ENCODE measurements around the gene KNDC1. TPM values are rescaled to one million over a fixed set of nuclear protein-coding genes. Genes with fewer than 3 reads are reported as not detected.

Gene KNDC1
- total RNA-seq, 1 donor from 2014 or later, result not detected

DNA sequence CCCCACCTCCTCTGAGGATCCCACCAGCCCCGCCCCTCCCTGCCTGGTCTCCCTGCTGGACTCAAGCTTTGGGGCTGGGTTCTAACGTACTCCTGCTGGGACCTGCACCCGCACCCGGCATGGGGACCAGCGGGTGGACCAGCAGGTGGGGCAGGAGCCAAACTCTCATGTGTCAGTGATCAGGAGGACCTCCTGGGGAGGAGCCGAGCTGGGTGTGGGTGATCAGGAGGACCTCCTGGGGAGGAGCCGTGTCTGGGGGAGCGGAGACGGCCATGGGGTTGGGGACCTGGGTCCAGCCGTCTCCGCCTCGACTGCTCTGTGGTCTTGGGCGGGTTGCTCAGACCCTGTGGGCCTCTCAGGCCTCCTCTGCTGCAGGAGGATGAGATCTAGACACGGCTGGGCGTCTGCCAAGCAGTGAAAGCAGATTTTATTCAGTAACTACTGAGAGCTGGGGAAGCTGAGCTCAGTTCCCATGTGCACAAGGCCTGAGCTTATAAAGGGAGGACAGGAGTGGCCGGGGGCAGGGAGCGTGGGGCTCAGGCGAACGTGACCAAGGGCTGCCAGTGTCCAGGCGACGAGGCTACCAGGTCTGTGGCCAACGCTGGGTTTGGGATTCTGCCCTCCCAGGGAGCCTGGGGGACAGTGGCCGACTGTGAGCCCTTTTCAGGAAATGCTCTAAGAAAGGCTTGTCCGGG lies 36.3 kb downstream of the KNDC1 start:
- Mint-ChIP-seq H3K27me3 (ENCODE audit: unreplicated experiment) (peaks cover 16% of the 10 kb centered on the region), H3K27ac (ENCODE audit: unreplicated experiment) (no peak overlapping the region), H3K4me3 (ENCODE audit: unreplicated experiment) (no peak overlapping the region), H3K36me3 (ENCODE audit: unreplicated experiment) (no peaks in the 10 kb centered on the region), H3K4me1 (ENCODE audit: unreplicated experiment) (no peaks in the 10 kb centered on the region), H3K9me3 (ENCODE audit: unreplicated experiment) (peaks cover 21% of the 10 kb centered on the region)
- TF ChIP-seq, protein P1, sequence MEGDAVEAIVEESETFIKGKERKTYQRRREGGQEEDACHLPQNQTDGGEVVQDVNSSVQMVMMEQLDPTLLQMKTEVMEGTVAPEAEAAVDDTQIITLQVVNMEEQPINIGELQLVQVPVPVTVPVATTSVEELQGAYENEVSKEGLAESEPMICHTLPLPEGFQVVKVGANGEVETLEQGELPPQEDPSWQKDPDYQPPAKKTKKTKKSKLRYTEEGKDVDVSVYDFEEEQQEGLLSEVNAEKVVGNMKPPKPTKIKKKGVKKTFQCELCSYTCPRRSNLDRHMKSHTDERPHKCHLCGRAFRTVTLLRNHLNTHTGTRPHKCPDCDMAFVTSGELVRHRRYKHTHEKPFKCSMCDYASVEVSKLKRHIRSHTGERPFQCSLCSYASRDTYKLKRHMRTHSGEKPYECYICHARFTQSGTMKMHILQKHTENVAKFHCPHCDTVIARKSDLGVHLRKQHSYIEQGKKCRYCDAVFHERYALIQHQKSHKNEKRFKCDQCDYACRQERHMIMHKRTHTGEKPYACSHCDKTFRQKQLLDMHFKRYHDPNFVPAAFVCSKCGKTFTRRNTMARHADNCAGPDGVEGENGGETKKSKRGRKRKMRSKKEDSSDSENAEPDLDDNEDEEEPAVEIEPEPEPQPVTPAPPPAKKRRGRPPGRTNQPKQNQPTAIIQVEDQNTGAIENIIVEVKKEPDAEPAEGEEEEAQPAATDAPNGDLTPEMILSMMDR (IDR thresholded peaks at IDR 0.05), result no peak
- no peak for DNase-seq (ENCODE audit: extremely low spot score, unreplicated experiment)

DNA sequence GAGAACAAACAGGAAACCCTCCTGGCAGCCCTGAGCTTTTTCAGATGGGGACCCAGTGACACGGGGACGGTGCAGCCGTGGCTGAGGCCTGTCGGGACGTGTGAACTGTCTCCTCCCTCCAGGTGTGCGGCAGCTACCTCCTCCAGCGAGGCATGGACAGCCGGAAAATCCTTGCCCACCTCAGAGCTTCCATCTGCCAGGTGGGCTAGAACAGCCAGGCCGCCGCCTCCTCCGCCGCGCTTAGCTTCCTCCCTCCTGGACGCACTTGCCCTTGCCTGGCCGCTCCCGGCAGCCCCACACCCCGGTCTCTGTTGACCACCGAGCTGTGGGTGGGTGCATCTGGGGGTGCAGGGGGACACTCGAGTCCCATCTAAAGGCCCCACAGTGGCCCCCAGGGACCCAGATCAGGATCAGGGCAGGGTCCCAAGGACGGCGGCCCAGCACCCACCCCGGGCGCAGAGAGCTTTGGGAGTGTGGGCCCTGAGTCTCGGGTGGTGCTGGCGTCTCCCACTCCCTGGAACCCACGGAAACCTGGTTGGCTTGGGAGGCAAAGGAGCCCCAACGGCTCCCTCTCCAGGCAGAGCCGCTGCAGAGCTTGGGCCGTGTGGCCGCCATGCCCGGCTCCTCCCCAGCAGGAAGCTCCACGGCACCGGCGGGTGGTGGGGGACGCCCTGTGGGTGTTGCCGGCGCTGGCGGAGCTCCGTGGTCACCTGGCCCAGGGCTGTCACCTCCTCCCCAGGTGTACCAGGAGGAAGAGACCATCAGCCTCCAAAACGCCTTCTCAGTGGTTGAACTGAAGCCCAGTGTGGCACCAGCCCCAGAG lies 37.1 kb downstream of the KNDC1 start:
- peaks cover 12% of the 10 kb centered on the region for H3K27me3 Mint-ChIP-seq (ENCODE audit: unreplicated experiment)
- no peaks in the 10 kb centered on the region for H3K36me3 Mint-ChIP-seq (ENCODE audit: unreplicated experiment)
- H3K27ac Mint-ChIP-seq (ENCODE audit: unreplicated experiment), result no peak overlapping the region
- H3K4me1 Mint-ChIP-seq (ENCODE audit: unreplicated experiment), result no peaks in the 10 kb centered on the region
- TF ChIP-seq, protein P1 (IDR thresholded peaks at IDR 0.05), result no peak
- no peak for DNase-seq (ENCODE audit: extremely low spot score, unreplicated experiment)
- peaks cover 15% of the 10 kb centered on the region for H3K9me3 Mint-ChIP-seq (ENCODE audit: unreplicated experiment)
- H3K4me3 Mint-ChIP-seq (ENCODE audit: unreplicated experiment), result no peak overlapping the region

DNA sequence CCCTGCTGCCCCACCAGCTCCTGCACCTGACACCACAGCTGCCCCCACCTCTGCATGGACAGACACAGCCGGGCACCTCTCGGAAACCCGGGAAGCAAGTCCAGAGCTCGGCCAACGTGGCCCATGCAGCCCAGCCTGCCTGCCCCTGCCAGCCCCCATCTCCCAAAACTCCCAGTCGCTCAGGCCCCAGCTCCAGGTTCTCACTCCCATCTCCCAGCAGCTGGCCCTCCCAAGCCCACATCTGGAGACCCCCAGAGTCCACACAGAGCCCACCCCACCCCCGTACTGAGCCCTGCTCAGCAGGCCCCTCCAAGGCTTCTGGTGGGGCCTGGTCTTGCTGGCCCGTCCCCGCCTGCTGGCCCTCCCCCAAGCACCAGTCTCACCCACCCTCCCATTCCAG lies 37.8 kb downstream of the KNDC1 start:
- Mint-ChIP-seq H3K27ac (ENCODE audit: unreplicated experiment) (no peak overlapping the region), H3K9me3 (ENCODE audit: unreplicated experiment) (peaks cover 9% of the 10 kb centered on the region), H3K4me3 (ENCODE audit: unreplicated experiment) (no peak overlapping the region), H3K36me3 (ENCODE audit: unreplicated experiment) (no peaks in the 10 kb centered on the region), H3K27me3 (ENCODE audit: unreplicated experiment) (peaks cover 10% of the 10 kb centered on the region), H3K4me1 (ENCODE audit: unreplicated experiment) (no peaks in the 10 kb centered on the region)
- TF ChIP-seq, protein P1 (IDR thresholded peaks at IDR 0.05), result no peak
- DNase-seq (ENCODE audit: extremely low spot score, unreplicated experiment), result no peak

DNA sequence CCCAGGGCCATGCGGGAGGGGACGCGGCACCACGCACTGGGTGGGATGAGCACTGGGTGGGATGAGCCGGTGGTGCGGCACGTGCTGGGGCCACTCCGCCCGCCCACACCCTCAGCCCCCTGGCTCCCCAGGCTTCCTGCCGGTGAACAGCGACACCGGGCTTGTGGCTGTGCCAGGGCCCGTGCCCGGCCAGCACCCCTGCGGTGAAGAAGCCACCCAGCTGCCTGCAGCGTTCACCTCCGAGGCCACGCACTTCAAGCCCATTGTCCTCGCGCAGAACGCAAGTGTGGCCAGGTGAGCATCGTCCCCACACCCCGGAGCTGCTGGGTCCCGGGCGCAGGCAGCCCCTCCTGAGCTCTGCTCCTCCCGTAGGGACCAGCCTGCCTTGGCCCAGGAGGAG lies 38.2 kb downstream of the KNDC1 start:
- H3K4me1 Mint-ChIP-seq (ENCODE audit: unreplicated experiment), result no peaks in the 10 kb centered on the region
- H3K4me3 Mint-ChIP-seq (ENCODE audit: unreplicated experiment), result no peak overlapping the region
- H3K27me3 Mint-ChIP-seq (ENCODE audit: unreplicated experiment), result peaks cover 9% of the 10 kb centered on the region
- no peak overlapping the region for H3K27ac Mint-ChIP-seq (ENCODE audit: unreplicated experiment)
- DNase-seq (ENCODE audit: extremely low spot score, unreplicated experiment), result no peak
- no peaks in the 10 kb centered on the region for H3K36me3 Mint-ChIP-seq (ENCODE audit: unreplicated experiment)
- TF ChIP-seq, protein P1 (IDR thresholded peaks at IDR 0.05), result no peak
- H3K9me3 Mint-ChIP-seq (ENCODE audit: unreplicated experiment), result peaks cover 9% of the 10 kb centered on the region

Data from osteocyte (in vitro differentiated cells).